ENCODE measurements around the gene GUCY1A2.

DNA sequence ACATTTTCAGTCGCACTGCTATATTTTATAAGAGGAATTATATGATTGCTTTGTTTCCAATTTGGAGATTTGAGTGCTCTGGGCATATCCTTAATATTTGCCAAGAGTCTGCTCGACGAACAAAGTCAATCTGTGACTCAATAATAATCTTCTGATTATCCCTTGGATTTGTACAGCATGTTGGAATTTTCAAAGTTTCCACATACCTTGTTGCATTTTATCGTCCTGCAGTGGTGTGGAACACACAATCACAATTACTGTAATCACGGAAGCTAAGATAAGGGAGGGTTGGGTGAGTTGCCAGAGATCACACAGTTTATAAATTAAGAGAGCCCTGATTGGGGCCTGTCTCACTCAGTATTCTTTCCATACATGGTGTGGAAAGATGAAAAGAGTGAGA lies 189.3 kb downstream of the GUCY1A2 start:
- no peak for TF ChIP-seq CTCF (IDR thresholded peaks at IDR 0.05)
- no peak for TF ChIP-seq POLR2A (IDR thresholded peaks at IDR 0.05)

Data from uterus (tissue), 2 donors.